Caco-2 (cell line): ENCODE results near the gene INHBB. TPM values are rescaled to one million over a fixed set of nuclear protein-coding genes. Genes with fewer than 3 reads are reported as not detected.
"Not testable (repeated sequence)": the region's sequence is repeated elsewhere in the genome, so short reads cannot be mapped to it uniquely, and the experiment has no call there.

Source experiments
- BruUV-seq: library from RNA; stranded (reverse); fragments of 400-500 nt; replicated peaks from 2 replicates; lab custom pipeline; 2021; lab: Mats Ljungman, UMichigan
- CTCF ChIA-PET: fragments of 300-600 bp; sonication (Branson Sonifier 250); formaldehyde crosslinking; loops from one replicate; lab custom pipeline; 2022; ENCODE audit warnings: antibody characterized with exemption; lab: Charles Lee
- POLR2A ChIA-PET: fragments of 300-600 bp; sonication (Branson Sonifier 250); formaldehyde crosslinking; loops from one replicate; lab custom pipeline; 2022; ENCODE audit warnings: antibody characterized with exemption; lab: Charles Lee
- DNase-seq, 2 experiments: peaks; one replicate each; pipeline versions ENCODE4 v3.0.0 to v3.0.0-alpha.2; 2020 to 2022
- H3K27me3 ChIP-seq: replicated peaks from 2 replicates; pipeline ENCODE4 v1.6.0; 2011; ENCODE audit warnings: low read length; ENCODE audit not compliant: control insufficient read depth, insufficient read depth
- H3K36me3 ChIP-seq: 2 replicates; pipeline ENCODE4 v1.5.1; 2011; ENCODE audit warnings: low read length; ENCODE audit not compliant: control insufficient read depth, insufficient read depth
- H3K4me1 ChIP-seq: fragments of 250-450 bp; sonication (Bioruptor Pico); 2 replicates; pipeline ENCODE4 v1.5.1; 2020; ENCODE audit warnings: mild to moderate bottlenecking
- H3K4me3 ChIP-seq: 2 replicates; pipeline ENCODE4 v1.5.1; 2011; ENCODE audit warnings: low read depth, mild to moderate bottlenecking, control low read depth, low read length
- H3K9me3 ChIP-seq: fragments of 250-450 bp; sonication (Bioruptor Pico); 2 replicates; pipeline ENCODE4 v1.5.1; 2020; ENCODE audit warnings: mild to moderate bottlenecking, moderate library complexity
- H3K27ac Mint-ChIP-seq: one replicate; pipeline ENCODE4 v1.8.0; 2022; ENCODE audit warnings: mixed read lengths; ENCODE audit not compliant: unreplicated experiment
- H3K27me3 Mint-ChIP-seq: one replicate; pipeline ENCODE4 v1.8.0; 2022; ENCODE audit warnings: mixed read lengths; ENCODE audit not compliant: insufficient read depth, unreplicated experiment
- H3K36me3 Mint-ChIP-seq: one replicate; pipeline ENCODE4 v1.8.0; 2022; ENCODE audit warnings: mild to moderate bottlenecking, mixed read lengths; ENCODE audit not compliant: insufficient read depth, unreplicated experiment
- H3K4me1 Mint-ChIP-seq: one replicate; pipeline ENCODE4 v1.8.0; 2022; ENCODE audit warnings: low read depth, mixed read lengths; ENCODE audit not compliant: unreplicated experiment
- H3K4me3 Mint-ChIP-seq: one replicate; pipeline ENCODE4 v1.8.0; 2022; ENCODE audit warnings: mild to moderate bottlenecking, moderate library complexity, mixed read lengths; ENCODE audit not compliant: unreplicated experiment
- H3K9me3 Mint-ChIP-seq: one replicate; pipeline ENCODE4 v1.8.0; 2022; ENCODE audit warnings: mixed read lengths; ENCODE audit not compliant: unreplicated experiment
- intact Hi-C: fragments of 100-400 bp; cut with micrococcal nuclease; formaldehyde crosslinking; loops from one replicate; pipeline ENCODE4 v1.10.0; 2022; ENCODE audit not compliant: unreplicated experiment
- total RNA-seq: library from RNA; stranded (reverse); gene quantifications from 2 replicates; pipeline ENCODE4 v1.2.3, GENCODE V29; 2022
- TF ChIP-seq, protein P1 (sequence below), 2 experiments: fragments of 200-600 bp in 1 of 2; IDR thresholded peaks; 1 replicate in 1 of 2; 2 replicates in 1 of 2; pipeline versions ENCODE4 v1.5.1 to v1.8.0; 2011 to 2022; ENCODE audit warnings: antibody characterized with exemption in 1 of 2, control low read depth in 1 of 2, inconsistent platforms in 1 of 2, low read depth in 1 of 2, low read length in 1 of 2, mild to moderate bottlenecking in 1 of 2, moderate library complexity in 1 of 2; ENCODE audit not compliant: insufficient read depth in 1 of 2, severe bottlenecking in 1 of 2, unreplicated experiment in 1 of 2

Gene INHBB
- total RNA-seq, 1 experiment from 2014 or later: 28.9 TPM

DNA sequence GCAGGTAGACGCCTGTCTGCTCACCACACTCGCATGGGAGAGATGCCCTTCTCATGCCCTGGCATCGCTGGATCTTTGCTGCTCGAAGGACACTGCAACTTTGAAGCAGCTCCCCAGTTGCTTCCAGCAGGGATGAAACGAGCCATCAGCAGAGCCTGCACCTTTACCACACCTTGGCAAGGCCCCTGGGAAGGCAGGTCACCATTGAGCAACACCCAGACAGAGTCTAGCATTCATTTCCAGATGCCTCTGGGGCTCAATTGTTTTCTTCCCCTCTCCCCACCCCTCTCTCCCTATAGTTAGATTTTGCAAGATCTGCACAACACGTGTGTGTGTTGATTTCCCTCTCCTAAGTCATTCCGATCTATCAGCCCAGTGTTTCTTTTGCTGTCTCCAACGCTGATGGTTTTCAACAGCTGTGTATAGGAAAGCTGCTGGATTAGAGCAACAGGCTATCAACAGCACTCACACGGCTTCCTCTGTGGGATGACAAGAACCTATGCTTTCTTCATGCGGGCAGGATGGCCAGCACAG, 25.6 kb upstream of the INHBB start:
- no peaks in the 10 kb centered on the region for H3K27me3 Mint-ChIP-seq
- Histone ChIP-seq H3K27me3 (no peaks in the 10 kb centered on the region), H3K4me1 (no peaks in the 10 kb centered on the region), H3K36me3 (no peaks in the 10 kb centered on the region), H3K4me3 (no peak overlapping the region), H3K9me3 (no peaks in the 10 kb centered on the region)
- H3K4me1 Mint-ChIP-seq: peaks cover 7% of the 10 kb centered on the region
- TF ChIP-seq, protein P1, sequence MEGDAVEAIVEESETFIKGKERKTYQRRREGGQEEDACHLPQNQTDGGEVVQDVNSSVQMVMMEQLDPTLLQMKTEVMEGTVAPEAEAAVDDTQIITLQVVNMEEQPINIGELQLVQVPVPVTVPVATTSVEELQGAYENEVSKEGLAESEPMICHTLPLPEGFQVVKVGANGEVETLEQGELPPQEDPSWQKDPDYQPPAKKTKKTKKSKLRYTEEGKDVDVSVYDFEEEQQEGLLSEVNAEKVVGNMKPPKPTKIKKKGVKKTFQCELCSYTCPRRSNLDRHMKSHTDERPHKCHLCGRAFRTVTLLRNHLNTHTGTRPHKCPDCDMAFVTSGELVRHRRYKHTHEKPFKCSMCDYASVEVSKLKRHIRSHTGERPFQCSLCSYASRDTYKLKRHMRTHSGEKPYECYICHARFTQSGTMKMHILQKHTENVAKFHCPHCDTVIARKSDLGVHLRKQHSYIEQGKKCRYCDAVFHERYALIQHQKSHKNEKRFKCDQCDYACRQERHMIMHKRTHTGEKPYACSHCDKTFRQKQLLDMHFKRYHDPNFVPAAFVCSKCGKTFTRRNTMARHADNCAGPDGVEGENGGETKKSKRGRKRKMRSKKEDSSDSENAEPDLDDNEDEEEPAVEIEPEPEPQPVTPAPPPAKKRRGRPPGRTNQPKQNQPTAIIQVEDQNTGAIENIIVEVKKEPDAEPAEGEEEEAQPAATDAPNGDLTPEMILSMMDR (IDR thresholded peaks at IDR 0.05; ENCODE audit: insufficient read depth in 1 of 2, low read depth in 1 of 2, low read length in 1 of 2, severe bottlenecking in 1 of 2, unreplicated experiment in 1 of 2): no peak
- H3K4me3 Mint-ChIP-seq: no peak overlapping the region
- intact Hi-C loops: no loop called here
- no TSS peak for BruUV-seq
- ChIA-PET POLR2A (no interaction called here), CTCF (interaction anchor here (0.7 kb wide), 1 partner anchor 25 kb away, joined by 4 read pairs; no protein-coding TSS in a partner anchor)
- peaks cover 6% of the 10 kb centered on the region for H3K36me3 Mint-ChIP-seq
- H3K9me3 Mint-ChIP-seq: no peaks in the 10 kb centered on the region
- DNase-seq: no peak
- H3K27ac Mint-ChIP-seq: no peak overlapping the region

DNA sequence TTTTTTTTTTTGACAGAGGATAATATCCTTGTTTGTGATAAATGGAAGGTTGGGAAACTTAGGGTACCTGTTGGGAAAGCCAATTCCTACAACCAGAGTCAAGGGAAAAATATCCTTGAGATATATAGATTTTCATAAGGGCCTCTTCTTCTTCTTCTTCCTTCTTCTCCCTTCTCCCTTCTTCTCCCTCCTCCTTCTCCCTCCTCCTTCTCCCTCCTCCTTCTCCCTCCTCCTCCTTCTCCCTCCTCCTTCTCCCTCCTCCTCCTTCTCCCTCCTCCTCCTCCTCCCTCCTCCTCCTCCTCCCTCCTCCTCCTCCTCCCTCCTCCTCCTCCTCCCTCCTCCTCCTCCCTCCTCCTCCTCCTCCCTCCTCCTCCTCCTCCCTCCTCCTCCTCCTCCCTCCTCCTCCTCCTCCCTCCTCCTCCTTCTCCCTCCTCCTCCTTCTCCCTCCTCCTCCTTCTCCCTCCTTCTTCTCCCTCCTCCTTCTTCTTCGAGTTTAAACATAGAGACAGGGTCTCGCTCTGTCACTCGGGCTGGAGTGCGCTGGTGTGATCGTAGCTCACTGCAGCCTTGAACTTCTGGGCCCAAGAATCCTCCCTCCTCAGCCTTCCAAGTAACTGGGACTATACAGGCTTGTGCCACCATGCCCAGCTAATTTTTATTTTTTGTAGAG, 24.9 kb upstream of the INHBB start:
- DNase-seq, H3K27me3 Mint-ChIP-seq, H3K4me3 Mint-ChIP-seq, H3K9me3 Mint-ChIP-seq, H3K4me1 Mint-ChIP-seq, POLR2A ChIA-PET, H3K4me3 ChIP-seq, H3K36me3 Mint-ChIP-seq, H3K27ac Mint-ChIP-seq, H3K27me3 ChIP-seq, H3K4me1 ChIP-seq, intact Hi-C loops, H3K36me3 ChIP-seq, BruUV-seq, H3K9me3 ChIP-seq: not testable (repeated sequence)
- CTCF ChIA-PET: interaction anchor here (0.7 kb wide), 1 partner anchor 25 kb away, joined by 4 read pairs; no protein-coding TSS in a partner anchor

DNA sequence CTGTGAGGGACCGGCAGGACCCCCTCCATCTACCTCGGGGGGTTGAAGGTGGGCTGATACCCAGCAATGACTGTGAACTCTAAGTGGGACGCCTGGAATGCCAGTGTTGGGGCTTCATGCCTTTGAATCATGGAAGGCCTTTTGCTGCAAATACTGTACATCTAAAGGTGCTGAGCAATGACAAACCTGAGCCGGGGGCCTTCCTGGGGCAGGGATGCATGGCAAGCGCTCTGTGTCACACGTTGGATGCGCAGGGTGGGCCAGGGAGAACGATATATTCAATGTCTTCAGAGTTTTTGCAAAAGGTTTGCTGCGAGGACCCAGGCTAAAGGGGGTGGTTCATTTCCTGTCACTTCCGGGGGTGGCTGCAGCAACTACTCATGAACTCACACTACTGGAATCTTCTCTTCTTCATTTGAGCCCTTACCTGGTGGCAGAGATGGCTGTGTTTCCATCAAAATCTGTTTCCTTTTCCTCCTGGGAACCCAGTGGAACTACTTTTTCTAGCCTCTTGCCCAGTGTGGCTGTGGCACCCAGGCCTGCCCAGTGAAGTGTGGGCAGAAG, 24.1 kb upstream of the INHBB start:
- Histone ChIP-seq H3K27me3 (no peaks in the 10 kb centered on the region), H3K4me3 (no peak overlapping the region), H3K4me1 (no peaks in the 10 kb centered on the region), H3K36me3 (no peaks in the 10 kb centered on the region), H3K9me3 (no peaks in the 10 kb centered on the region)
- no TSS peak for BruUV-seq
- Mint-ChIP-seq H3K27me3 (no peaks in the 10 kb centered on the region), H3K27ac (no peak overlapping the region), H3K4me1 (peaks cover 7% of the 10 kb centered on the region), H3K9me3 (no peaks in the 10 kb centered on the region), H3K4me3 (no peak overlapping the region), H3K36me3 (no peaks in the 10 kb centered on the region)
- POLR2A ChIA-PET: no interaction called here
- CTCF ChIA-PET: no interaction called here
- TF ChIP-seq, protein P1 (IDR thresholded peaks at IDR 0.05; ENCODE audit: insufficient read depth in 1 of 2, low read depth in 1 of 2, low read length in 1 of 2, severe bottlenecking in 1 of 2, unreplicated experiment in 1 of 2): no peak
- intact Hi-C loops: no loop called here
- DNase-seq: no peak
